OCI-LY3 (cell line): ENCODE results near the gene CAPZB.

Source experiments
- H2AFZ ChIP-seq: fragments of 200-600, 300-600 bp; shearing (Covaris generic); 2 replicates; pipeline ENCODE4 v1.6.0; 2014; ENCODE audit warnings: antibody characterized with exemption, low read depth, low read length
- H3K27ac ChIP-seq: fragments of 200-600, 300-600 bp; sonication (generic); 2 replicates; pipeline ENCODE4 v1.5.1; 2014; ENCODE audit warnings: mild to moderate bottlenecking, low read length, moderate library complexity, mixed read lengths
- H3K27me3 ChIP-seq: fragments of 200-600, 300-600 bp; sonication (generic); 2 replicates; pipeline ENCODE4 v1.6.1; 2014; ENCODE audit warnings: low read depth, low read length, mixed read lengths
- H3K36me3 ChIP-seq: fragments of 200-600, 300-600 bp; sonication (generic); replicated peaks from 2 replicates; pipeline ENCODE3; 2014; ENCODE audit warnings: low read depth, low read length, mixed read lengths
- H3K4me1 ChIP-seq: fragments of 300-600, 200-600 bp; sonication (generic); 2 replicates; pipeline ENCODE4 v1.6.1; 2014; ENCODE audit warnings: low read length, mixed read lengths
- H3K4me2 ChIP-seq: fragments of 200-600, 300-600 bp; sonication (generic); 2 replicates; pipeline ENCODE4 v1.6.1; 2014; ENCODE audit warnings: low read length, mixed read lengths
- H3K4me3 ChIP-seq: fragments of 300-600, 200-600 bp; sonication (generic); 2 replicates; pipeline ENCODE4 v1.5.1; 2014; ENCODE audit warnings: antibody characterized with exemption, mild to moderate bottlenecking, low read length, moderate library complexity
- H3K79me2 ChIP-seq: fragments of 300-600, 200-600 bp; shearing (Covaris generic); 2 replicates; pipeline ENCODE4 v1.6.1; 2014; ENCODE audit warnings: mild to moderate bottlenecking, low read length, mixed read lengths
- H3K9ac ChIP-seq: fragments of 300-600, 200-600 bp; shearing (Covaris generic); 2 replicates; pipeline ENCODE4 v1.6.0; 2014; ENCODE audit warnings: mild to moderate bottlenecking, low read length, moderate library complexity
- H3K9me3 ChIP-seq: fragments of 200-600, 300-600 bp; shearing (Covaris generic); 2 replicates; pipeline ENCODE4 v1.6.1; 2014; ENCODE audit warnings: low read length, mixed read lengths; ENCODE audit not compliant: insufficient read depth
- H4K20me1 ChIP-seq: fragments of 200-600, 300-600 bp; sonication (generic); 2 replicates; pipeline ENCODE4 v1.6.1; 2016; ENCODE audit warnings: low read length, mixed read lengths; ENCODE audit not compliant: insufficient read depth
- CTCF ChIP-seq: fragments of 200-600, 300-600 bp; sonication (generic); IDR thresholded peaks from 2 replicates; pipeline ENCODE4 v1.5.1; 2014; ENCODE audit warnings: antibody characterized with exemption, low read length, low read depth
- EZH2phosphoT487 ChIP-seq: fragments of 200-600 bp; shearing (Covaris generic); IDR thresholded peaks from 2 replicates; pipeline ENCODE4 v1.6.1; 2018; ENCODE audit warnings: antibody characterized with exemption, mixed run types, low read depth

Gene CAPZB

GRCh38 chr1:19450811-19451515 is 34.4 kb downstream of the CAPZB start:
- Histone ChIP-seq H3K27ac (no peak overlapping the region), H2AFZ (no peak overlapping the region), H4K20me1 (peaks cover 64% of the 10 kb centered on the region), H3K4me1 (peaks cover 10% of the 10 kb centered on the region; the same call in 1 of the 2 replicates), H3K9ac (no peak overlapping the region), H3K9me3 (no peaks in the 10 kb centered on the region), H3K4me3 (no peak overlapping the region), H3K27me3 (no peaks in the 10 kb centered on the region), H3K4me2 (no peak overlapping the region), H3K36me3 (peaks cover 2% of the 10 kb centered on the region), H3K79me2 (peaks cover 42% of the 10 kb centered on the region)
- TF ChIP-seq CTCF (no peak), EZH2phosphoT487 (no peak)

DNA sequence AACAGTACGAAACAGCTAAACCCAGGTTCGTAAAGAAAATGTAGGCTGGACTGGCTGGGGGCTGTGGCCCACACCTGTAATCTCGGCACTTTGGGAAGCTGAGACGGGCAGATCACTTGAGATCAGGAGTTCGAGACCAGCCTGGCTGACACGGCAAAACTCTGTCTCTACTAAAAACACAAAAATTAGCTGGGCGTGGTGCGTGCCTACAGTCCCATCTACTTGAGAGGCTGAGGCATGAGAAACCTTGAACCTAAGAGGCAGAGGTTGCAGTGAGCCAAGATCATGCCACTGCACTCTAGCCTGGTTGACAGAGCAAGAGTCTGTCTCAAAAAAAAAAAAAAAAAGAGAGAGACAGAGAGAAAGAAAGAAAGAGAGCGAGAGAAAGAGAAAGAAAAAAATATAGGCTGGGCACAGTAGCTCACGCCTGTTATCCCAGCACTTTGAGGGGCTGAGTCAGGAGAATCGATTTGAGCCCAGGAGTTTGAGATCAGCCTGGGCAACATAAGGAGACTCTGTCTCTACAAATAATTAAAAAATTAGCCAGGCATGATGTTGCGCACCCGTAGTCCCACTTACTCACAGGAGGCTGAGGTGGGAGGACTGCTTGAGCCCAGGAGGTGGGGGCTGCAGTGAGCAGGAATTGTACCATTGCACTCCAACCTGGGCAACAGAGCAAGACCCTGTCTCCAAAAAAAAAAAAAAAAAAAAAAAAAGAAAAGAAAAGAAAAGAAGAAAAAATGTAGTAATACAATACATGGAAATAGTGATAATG is 35.7 kb downstream of the CAPZB start:
- Histone ChIP-seq H3K4me1 (peaks cover 10% of the 10 kb centered on the region; the same call in 1 of the 2 replicates), H3K27ac (no peak overlapping the region), H2AFZ (no peak overlapping the region), H3K9ac (no peak overlapping the region), H3K4me3 (no peak overlapping the region), H3K79me2 (peaks cover 33% of the 10 kb centered on the region), H3K4me2 (no peak overlapping the region), H4K20me1 (peaks cover 55% of the 10 kb centered on the region), H3K36me3 (peaks cover 2% of the 10 kb centered on the region), H3K27me3 (no peaks in the 10 kb centered on the region), H3K9me3 (no peaks in the 10 kb centered on the region)
- TF ChIP-seq EZH2phosphoT487, result no peak
- no peak for TF ChIP-seq CTCF

DNA sequence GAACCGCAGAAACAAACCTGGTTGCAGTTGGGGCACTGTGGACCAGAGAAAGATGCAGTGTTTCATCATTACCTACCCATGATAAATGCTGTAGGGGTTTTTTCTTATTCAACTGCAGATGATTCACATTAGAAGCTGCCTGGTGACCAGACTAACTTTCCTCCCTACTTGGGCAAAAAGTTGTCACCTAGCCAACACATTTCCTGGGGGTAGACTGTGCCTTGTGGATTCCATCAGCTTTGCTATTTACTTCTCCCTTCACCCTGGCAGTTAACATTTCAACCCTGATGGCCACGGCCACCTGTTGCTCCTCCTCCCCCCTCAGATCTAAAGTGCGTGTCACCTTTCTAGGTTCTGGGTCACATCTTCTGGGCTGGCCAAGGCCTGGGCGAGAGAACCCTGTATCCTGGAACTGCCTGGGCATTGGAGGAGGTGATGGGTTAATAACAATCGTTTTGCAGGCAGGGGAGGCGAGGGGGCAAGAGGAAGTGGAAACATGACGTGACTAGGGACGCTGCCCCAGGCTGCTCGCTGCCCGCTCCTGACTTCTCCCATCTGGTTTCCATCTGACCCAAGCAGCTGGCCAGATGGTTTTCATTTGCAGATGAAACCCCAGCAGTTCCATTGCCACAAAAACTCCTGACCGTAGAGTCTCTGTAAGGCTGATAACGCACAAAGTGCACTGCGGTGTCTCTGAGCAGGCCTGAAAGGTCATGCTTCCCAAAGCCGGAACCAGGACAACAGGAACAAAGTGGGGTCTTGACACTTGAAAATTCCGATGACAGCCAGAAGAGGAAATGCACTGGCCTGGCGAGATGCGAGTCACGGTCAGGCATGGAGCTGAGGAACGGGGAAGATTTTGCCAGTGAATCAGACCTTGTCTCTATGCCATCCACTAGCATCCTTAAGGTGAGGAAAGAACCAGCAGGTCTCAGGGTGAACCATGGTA is 36.6 kb downstream of the CAPZB start:
- no peak overlapping the region for H3K9ac ChIP-seq
- no peak for TF ChIP-seq CTCF
- no peak for TF ChIP-seq EZH2phosphoT487
- H3K9me3 ChIP-seq, result no peaks in the 10 kb centered on the region
- H3K27ac ChIP-seq, result no peak overlapping the region
- H3K4me1 ChIP-seq, result peaks cover 4% of the 10 kb centered on the region; the same call in 1 of the 2 replicates
- H3K79me2 ChIP-seq, result peaks cover 32% of the 10 kb centered on the region
- H4K20me1 ChIP-seq, result peaks cover 46% of the 10 kb centered on the region
- H3K36me3 ChIP-seq, result peaks cover 2% of the 10 kb centered on the region
- no peak overlapping the region for H3K4me3 ChIP-seq
- H3K4me2 ChIP-seq, result no peak overlapping the region
- no peaks in the 10 kb centered on the region for H3K27me3 ChIP-seq
- no peak overlapping the region for H2AFZ ChIP-seq
